Measurements from ENCODE around the gene ATL2.
"Not testable (repeated sequence)": the region's sequence is repeated elsewhere in the genome, so short reads cannot be mapped to it uniquely, and the experiment has no call there.

The ATL2 gene

GRCh38 chr2:38330754-38331153, 46.3 kb downstream of the ATL2 start:
- DNase-seq (ENCODE audit: low read depth in 3 of 3, low spot score in 1 of 3), result no peak

- DNase-seq (ENCODE audit: low read depth in 3 of 3, low spot score in 1 of 3), result no peak
These were observed 49.5 kb downstream of the ATL2 start for GRCh38 chr2:38327580-38327979.

- no peak for DNase-seq (ENCODE audit: low read depth in 3 of 3, low spot score in 1 of 3)
These were observed 53.5 kb downstream of the ATL2 start for GRCh38 chr2:38323623-38324022.

- DNase-seq (ENCODE audit: low read depth in 3 of 3, low spot score in 1 of 3), result no peak
These were observed 54.7 kb downstream of the ATL2 start for GRCh38 chr2:38322224-38322914.

- DNase-seq (ENCODE audit: low read depth in 3 of 3, low spot score in 1 of 3), result not testable (repeated sequence)
These were observed 57.8 kb downstream of the ATL2 start for GRCh38 chr2:38319240-38319639.

GRCh38 chr2:38317725-38318124, 59.3 kb downstream of the ATL2 start:
- no peak for DNase-seq (ENCODE audit: low read depth in 3 of 3, low spot score in 1 of 3)

- DNase-seq (ENCODE audit: low read depth in 3 of 3, low spot score in 1 of 3), result no peak
These were observed 61.3 kb downstream of the ATL2 start for GRCh38 chr2:38315707-38316333.

GRCh38 chr2:38308821-38309220, 68.3 kb downstream of the ATL2 start:
- no peak for DNase-seq (ENCODE audit: low read depth in 3 of 3, low spot score in 1 of 3)

- no peak for DNase-seq (ENCODE audit: low read depth in 3 of 3, low spot score in 1 of 3)
These were observed 74.9 kb downstream of the ATL2 start for GRCh38 chr2:38301969-38302702.

GRCh38 chr2:38301340-38301968, 75.6 kb downstream of the ATL2 start:
- DNase-seq (ENCODE audit: low read depth in 3 of 3, low spot score in 1 of 3), result no peak

GRCh38 chr2:38298539-38298938, 78.5 kb downstream of the ATL2 start:
- DNase-seq (ENCODE audit: low read depth in 3 of 3, low spot score in 1 of 3), result no peak

GRCh38 chr2:38296197-38296780, 80.8 kb downstream of the ATL2 start:
- DNase-seq (ENCODE audit: low read depth in 3 of 3, low spot score in 1 of 3), result no peak

GRCh38 chr2:38294597-38294996, 82.5 kb downstream of the ATL2 start:
- DNase-seq (ENCODE audit: low read depth in 3 of 3, low spot score in 1 of 3), result no peak

GRCh38 chr2:38293152-38293865, 83.8 kb downstream of the ATL2 start:
- no peak for DNase-seq (ENCODE audit: low read depth in 3 of 3, low spot score in 1 of 3)

- DNase-seq (ENCODE audit: low read depth in 3 of 3, low spot score in 1 of 3), result no peak
These were observed 86.7 kb downstream of the ATL2 start for GRCh38 chr2:38290332-38290731.

- DNase-seq (ENCODE audit: low read depth in 3 of 3, low spot score in 1 of 3), result no peak
These were observed 92.1 kb downstream of the ATL2 start for GRCh38 chr2:38284971-38285370.

GRCh38 chr2:38281095-38281742, 95.9 kb downstream of the ATL2 start:
- DNase-seq (ENCODE audit: low read depth in 3 of 3, low spot score in 1 of 3), result no peak

GRCh38 chr2:38279201-38279600, 97.9 kb downstream of the ATL2 start:
- DNase-seq (ENCODE audit: low read depth in 3 of 3, low spot score in 1 of 3), result no peak

GRCh38 chr2:38278117-38278438, 99.0 kb downstream of the ATL2 start:
- DNase-seq (ENCODE audit: low read depth in 3 of 3, low spot score in 1 of 3), result not testable (repeated sequence)

Measured in stimulated activated CD4-positive, alpha-beta T cell treated with anti-CD3 and anti-CD28 coated beads, TNF-alpha, amount 100 ng/mL, for 1 hour (primary cell).